Subcutaneous adipose tissue (tissue), 4 donors: ENCODE measurements around the gene RFC1. TPM values are rescaled to one million over a fixed set of nuclear protein-coding genes. Genes with fewer than 3 reads are reported as not detected.

Experiments
- total RNA-seq, 4 donors: library from RNA; depleted of rRNA; stranded (reverse); fragments of >200 nt; gene quantifications; one replicate each; pipeline ENCODE4 v1.1.0, GENCODE V29; 2016
- TF ChIP-seq, protein P1 (sequence below): fragments of 450-650 bp; IDR thresholded peaks from one replicate; pipeline ENCODE4 v1.5.1; 2016; ENCODE audit warnings: low read depth, mild to moderate bottlenecking, control low read depth, antibody characterized with exemption, moderate library complexity

Gene RFC1
- total RNA-seq, 4 donors from 2014 or later, result 29.9 to 42.3 (median 39.0) TPM

DNA sequence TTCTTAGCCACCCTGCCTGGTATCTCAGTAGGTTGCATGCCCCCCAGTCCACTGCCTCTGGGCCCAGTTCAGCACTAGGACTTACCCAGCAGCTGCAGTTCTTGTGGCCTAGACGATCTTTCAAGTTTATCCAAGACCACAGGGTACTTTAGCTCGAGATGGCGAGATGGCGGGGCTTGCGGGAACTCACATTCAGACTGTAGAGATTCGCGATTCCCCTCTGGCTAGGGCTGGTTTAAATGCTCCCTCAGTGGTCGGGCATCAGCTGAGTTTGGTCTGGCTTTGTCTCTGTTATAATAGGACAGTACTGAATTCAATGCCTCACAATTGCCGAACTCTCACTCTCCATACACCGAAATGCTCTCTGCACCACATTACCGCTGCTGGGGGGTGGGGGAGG lies 18.4 kb upstream of the RFC1 start:
- TF ChIP-seq, protein P1, sequence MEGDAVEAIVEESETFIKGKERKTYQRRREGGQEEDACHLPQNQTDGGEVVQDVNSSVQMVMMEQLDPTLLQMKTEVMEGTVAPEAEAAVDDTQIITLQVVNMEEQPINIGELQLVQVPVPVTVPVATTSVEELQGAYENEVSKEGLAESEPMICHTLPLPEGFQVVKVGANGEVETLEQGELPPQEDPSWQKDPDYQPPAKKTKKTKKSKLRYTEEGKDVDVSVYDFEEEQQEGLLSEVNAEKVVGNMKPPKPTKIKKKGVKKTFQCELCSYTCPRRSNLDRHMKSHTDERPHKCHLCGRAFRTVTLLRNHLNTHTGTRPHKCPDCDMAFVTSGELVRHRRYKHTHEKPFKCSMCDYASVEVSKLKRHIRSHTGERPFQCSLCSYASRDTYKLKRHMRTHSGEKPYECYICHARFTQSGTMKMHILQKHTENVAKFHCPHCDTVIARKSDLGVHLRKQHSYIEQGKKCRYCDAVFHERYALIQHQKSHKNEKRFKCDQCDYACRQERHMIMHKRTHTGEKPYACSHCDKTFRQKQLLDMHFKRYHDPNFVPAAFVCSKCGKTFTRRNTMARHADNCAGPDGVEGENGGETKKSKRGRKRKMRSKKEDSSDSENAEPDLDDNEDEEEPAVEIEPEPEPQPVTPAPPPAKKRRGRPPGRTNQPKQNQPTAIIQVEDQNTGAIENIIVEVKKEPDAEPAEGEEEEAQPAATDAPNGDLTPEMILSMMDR, result no peak

DNA sequence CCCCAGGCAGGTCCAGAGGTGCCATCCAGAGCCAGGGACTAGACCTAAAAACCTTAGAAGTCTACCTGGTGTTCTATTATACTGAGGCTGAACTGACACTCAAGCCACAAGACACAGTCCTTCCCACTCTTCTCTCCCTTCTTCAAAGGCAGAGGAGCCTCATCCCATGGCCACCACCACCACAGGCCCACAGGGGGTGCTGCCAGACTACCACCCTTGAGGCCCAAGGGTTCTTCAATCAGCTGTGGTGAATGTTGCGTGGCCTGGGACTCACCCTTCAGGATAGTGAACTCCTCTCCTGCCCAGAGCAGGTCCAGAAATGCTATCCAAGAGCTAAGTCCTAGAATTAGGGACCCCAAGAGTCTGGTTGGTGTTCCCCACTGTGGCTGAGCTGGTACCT lies 17.5 kb upstream of the RFC1 start:
- TF ChIP-seq, protein P1, result no peak

DNA sequence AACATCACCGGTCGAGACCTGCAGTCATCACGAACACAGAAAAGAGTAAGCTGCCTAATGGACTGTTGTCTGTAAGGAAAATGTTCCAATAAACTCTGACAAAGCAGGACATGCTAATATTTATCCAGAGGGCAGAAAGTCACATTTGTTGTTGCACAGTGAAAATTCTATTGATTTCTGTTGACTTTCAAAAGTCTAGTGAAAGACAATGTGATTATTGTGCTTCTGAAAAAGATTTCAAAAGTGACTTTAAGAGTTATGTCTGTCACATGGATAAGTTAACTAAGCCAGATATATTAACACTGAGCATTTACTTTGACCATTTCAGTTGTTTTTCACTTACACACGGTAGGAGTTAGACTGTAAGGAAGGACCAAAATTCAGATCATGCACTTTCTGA lies 9.3 kb upstream of the RFC1 start:
- TF ChIP-seq, protein P1, result no peak

DNA sequence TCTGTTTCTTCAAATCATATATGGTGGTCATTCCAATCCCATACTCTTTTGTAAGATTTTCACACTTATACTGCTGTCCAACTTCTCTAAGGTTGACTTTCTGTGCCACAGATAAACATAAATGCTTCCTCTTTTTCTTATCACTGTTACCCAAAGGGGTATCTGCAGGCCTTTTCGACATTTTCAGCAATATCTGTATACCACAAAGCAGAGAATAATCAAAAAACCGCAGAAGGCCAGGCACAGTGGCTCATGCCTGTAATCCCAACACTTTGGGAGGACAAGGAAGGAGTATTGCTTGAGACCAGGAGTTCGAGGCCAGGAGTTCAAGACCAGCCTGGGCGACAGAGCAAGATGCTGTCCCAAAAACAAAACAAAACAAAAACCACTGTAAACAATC lies 3.1 kb upstream of the RFC1 start:
- TF ChIP-seq, protein P1, result no peak

DNA sequence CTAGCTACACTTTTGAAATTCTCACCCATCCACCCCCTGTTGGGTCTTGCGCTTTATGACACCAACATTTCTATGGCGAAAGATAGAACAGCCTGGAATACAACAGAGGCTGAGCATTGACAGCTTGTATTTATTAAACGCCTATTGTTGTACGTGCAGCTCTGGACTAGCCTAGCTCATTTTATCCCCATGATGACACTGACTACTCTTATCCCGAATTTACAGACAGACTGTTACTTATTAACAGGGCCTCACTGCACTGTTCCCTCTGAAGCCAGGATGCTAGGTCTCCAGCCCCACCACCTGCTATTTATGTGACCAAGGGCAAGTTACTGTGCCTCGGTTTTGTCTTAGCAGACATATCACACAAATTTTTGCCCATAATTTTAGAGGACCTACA lies 1.0 kb upstream of the RFC1 start:
- TF ChIP-seq, protein P1, result no peak

DNA sequence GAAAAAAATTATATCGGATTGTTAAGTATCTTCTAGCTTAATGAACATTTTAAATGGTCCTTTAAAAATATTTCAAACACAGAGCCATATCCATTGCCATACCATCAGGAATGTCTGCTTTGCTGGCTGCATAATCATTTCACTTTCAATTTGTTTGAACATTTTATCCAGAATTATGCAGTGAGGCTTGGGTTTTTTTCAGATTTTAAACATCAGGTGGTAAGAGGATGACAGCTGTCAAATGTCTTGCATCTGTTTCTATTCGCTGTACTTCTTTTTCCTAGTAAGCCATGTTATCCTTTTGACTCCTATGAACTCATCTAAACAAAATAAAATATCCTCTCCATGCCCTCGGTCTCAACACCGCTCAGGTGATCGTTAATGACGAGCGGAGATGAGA lies 802 bp downstream of the RFC1 start:
- TF ChIP-seq, protein P1, result no peak

DNA sequence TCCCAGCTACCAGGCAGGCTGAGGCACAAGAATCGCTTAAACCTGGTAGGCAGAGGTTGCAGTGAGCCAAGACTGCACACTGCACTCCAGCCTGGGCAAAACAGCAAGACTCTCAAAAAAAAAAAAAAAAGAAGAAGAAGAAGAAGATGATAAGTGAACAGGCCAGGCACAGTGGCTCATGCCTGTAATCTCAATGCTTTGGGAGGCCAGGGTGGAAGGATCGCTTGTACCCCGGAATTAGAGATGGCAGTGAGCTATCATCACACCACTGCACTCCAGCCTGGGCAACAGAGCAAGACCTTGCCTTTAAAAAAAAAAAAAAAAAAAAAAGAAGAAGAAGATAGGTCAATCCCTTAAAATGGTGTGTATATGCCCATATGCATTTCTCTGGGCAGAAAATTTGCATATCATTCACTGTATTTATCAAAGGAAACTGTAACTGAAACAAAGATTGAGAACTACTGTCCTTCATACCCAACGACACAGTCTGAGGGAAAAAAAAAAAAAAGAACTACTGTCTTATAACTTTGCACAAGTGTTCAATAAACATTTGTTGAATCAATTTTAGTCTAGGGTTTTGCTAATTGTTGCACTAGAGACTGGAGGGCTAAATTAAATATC lies 2.3 kb downstream of the RFC1 start:
- TF ChIP-seq, protein P1, result no peak
